ENCODE measurements around the gene BRSK2. TPM values are rescaled to one million over a fixed set of nuclear protein-coding genes. Genes with fewer than 3 reads are reported as not detected.

BRSK2 gene
- total RNA-seq, 1 donor from 2014 or later, result 6.9 TPM

GRCh38 chr11:1443737-1444136 lies 54.0 kb downstream of the BRSK2 start:
- no peak overlapping the region for H3K4me3 Mint-ChIP-seq (ENCODE audit: unreplicated experiment)
- H3K9me3 Mint-ChIP-seq (ENCODE audit: low read depth), result no peaks in the 10 kb centered on the region
- no peak for TF ChIP-seq CTCF (IDR thresholded peaks at IDR 0.05)
- no peak overlapping the region for H3K27ac Mint-ChIP-seq (ENCODE audit: unreplicated experiment)
- no peak for DNase-seq (ENCODE audit: low spot score)
- no peaks in the 10 kb centered on the region for H3K36me3 Mint-ChIP-seq (ENCODE audit: low read depth)
- H3K27me3 Mint-ChIP-seq (ENCODE audit: low read depth), result no peaks in the 10 kb centered on the region
- H3K4me1 Mint-ChIP-seq (ENCODE audit: low read depth), result no peaks in the 10 kb centered on the region

- no peaks in the 10 kb centered on the region for H3K27me3 Mint-ChIP-seq (ENCODE audit: low read depth)
Measured at GRCh38 chr11:1444321-1444720, 54.6 kb downstream of the BRSK2 start.

DNA sequence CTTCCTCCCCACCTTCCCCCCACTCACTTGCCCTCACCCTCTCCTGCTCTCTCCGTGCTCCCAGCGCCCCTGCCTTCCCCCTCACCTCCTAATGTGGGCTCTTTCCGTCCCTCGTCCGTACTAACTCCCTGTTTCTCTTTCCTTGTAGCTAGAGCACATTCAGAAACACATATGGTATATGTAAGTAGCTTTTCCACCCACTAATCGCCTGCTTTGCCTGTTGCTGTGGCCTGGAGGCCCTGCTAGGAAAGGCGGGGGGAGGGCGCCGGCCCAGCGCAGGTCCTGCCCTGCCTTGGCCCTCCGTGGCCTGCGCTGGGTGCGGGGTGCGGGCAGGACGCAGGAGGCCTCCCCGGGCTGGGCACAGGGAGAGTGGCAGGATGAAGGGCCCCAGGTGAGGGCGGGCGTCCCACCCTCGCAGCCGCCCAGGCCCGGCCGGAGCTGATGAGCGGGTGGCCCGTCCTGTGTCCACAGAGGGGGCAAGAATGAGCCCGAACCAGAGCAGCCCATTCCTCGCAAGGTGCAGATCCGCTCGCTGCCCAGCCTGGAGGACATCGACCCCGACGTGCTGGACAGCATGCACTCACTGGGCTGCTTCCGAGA lies 55.2 kb downstream of the BRSK2 start:
- Mint-ChIP-seq H3K9me3 (ENCODE audit: low read depth) (no peaks in the 10 kb centered on the region), H3K27me3 (ENCODE audit: low read depth) (no peaks in the 10 kb centered on the region), H3K27ac (ENCODE audit: unreplicated experiment) (no peak overlapping the region)

More at GRCh38 chr11:1444321-1444720, 54.6 kb downstream of the BRSK2 start:
- no peaks in the 10 kb centered on the region for H3K9me3 Mint-ChIP-seq (ENCODE audit: low read depth)
- H3K27ac Mint-ChIP-seq (ENCODE audit: unreplicated experiment), result no peak overlapping the region
- H3K4me3 Mint-ChIP-seq (ENCODE audit: unreplicated experiment), result no peak overlapping the region
- no peaks in the 10 kb centered on the region for H3K36me3 Mint-ChIP-seq (ENCODE audit: low read depth)
- no peak for TF ChIP-seq CTCF (IDR thresholded peaks at IDR 0.05)
- DNase-seq (ENCODE audit: low spot score), result no peak
- no peaks in the 10 kb centered on the region for H3K4me1 Mint-ChIP-seq (ENCODE audit: low read depth)

DNA sequence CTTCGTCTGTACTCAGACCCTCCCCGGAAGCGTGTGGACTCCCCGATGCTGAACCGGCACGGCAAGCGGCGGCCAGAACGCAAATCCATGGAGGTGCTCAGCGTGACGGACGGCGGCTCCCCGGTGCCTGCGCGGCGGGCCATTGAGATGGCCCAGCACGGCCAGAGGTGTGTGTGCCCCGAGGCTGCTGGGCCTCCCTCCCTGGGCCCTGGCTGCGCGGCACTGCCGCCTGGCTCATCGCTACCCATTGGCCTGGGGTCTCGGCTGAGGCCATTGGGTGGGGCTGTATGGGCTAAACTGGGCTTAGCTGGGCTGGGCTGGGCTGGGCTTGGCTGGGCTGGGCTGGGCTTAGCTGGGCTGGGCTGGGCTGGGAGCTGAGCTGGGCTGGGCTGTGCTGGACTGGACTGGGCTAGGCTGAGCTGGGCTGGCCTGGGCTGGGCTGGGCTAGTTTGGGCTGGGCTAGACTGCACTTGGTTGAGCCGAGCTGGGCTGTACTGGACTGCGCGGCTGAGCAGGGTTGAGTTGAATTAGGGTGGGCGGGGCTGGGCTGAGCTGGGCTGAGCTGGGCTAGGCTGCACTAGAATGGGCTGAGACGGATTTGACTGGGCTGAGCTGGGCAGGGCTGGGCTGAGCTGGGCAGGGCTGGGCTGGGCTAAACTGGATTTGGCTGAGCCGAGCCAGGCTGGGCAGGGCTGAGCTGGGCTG lies 56.2 kb downstream of the BRSK2 start:
- DNase-seq (ENCODE audit: low spot score), result no peak
- Mint-ChIP-seq H3K4me1 (ENCODE audit: low read depth) (no peaks in the 10 kb centered on the region), H3K4me3 (ENCODE audit: unreplicated experiment) (no peak overlapping the region), H3K9me3 (ENCODE audit: low read depth) (no peaks in the 10 kb centered on the region), H3K27me3 (ENCODE audit: low read depth) (no peaks in the 10 kb centered on the region), H3K27ac (ENCODE audit: unreplicated experiment) (peak overlapping the region; percentile 54), H3K36me3 (ENCODE audit: low read depth) (no peaks in the 10 kb centered on the region)
- no peak for TF ChIP-seq CTCF (IDR thresholded peaks at IDR 0.05)

More for the DNA sequence above, 55.2 kb downstream of the BRSK2 start:
- Mint-ChIP-seq H3K36me3 (ENCODE audit: low read depth) (no peaks in the 10 kb centered on the region), H3K4me3 (ENCODE audit: unreplicated experiment) (no peak overlapping the region), H3K4me1 (ENCODE audit: low read depth) (no peaks in the 10 kb centered on the region)
- TF ChIP-seq CTCF (IDR thresholded peaks at IDR 0.05), result no peak
- no peak for DNase-seq (ENCODE audit: low spot score)

- Mint-ChIP-seq H3K36me3 (ENCODE audit: low read depth) (no peaks in the 10 kb centered on the region), H3K4me1 (ENCODE audit: low read depth) (no peaks in the 10 kb centered on the region), H3K27me3 (ENCODE audit: low read depth) (no peaks in the 10 kb centered on the region), H3K27ac (ENCODE audit: unreplicated experiment) (no peak overlapping the region), H3K4me3 (ENCODE audit: unreplicated experiment) (no peak overlapping the region), H3K9me3 (ENCODE audit: low read depth) (no peaks in the 10 kb centered on the region)
- no peak for TF ChIP-seq CTCF (IDR thresholded peaks at IDR 0.05)
- no peak for DNase-seq (ENCODE audit: low spot score)
Measured at GRCh38 chr11:1446623-1447022, 56.9 kb downstream of the BRSK2 start.

Measured in chondrocyte (in vitro differentiated cells).